Stomach smooth muscle (tissue), 2 donors: ENCODE data around the gene SIGLEC7.

ENCODE experiments used
- H3K27ac ChIP-seq: one replicate; pipeline ENCODE4 v1.7.0; 2013; ENCODE audit warnings: mild to moderate bottlenecking, low read length, inconsistent platforms
- H3K27me3 ChIP-seq, 2 donors: one replicate each; pipeline ENCODE4 v1.7.0; 2013; ENCODE audit warnings: low read length in 2 of 2; ENCODE audit not compliant: insufficient read depth in 2 of 2, control insufficient read depth in 1 of 2
- H3K36me3 ChIP-seq, 2 donors: one replicate each; pipeline ENCODE4 v1.7.0; 2013; ENCODE audit warnings: low read length in 2 of 2; ENCODE audit not compliant: control insufficient read depth in 2 of 2, insufficient read depth in 2 of 2
- H3K4me1 ChIP-seq: one replicate; pipeline ENCODE4 v1.7.0; 2013; ENCODE audit warnings: low read length; ENCODE audit not compliant: control insufficient read depth, insufficient read depth
- H3K4me3 ChIP-seq, 2 donors: one replicate each; pipeline ENCODE4 v1.7.0; 2013; ENCODE audit warnings: low read length in 2 of 2
- H3K9ac ChIP-seq, 2 donors: one replicate each; pipeline ENCODE4 v1.7.0; 2013; ENCODE audit warnings: low read length in 2 of 2, mild to moderate bottlenecking in 1 of 2
- H3K9me3 ChIP-seq, 2 donors: one replicate each; pipeline ENCODE4 v1.7.0; 2013; ENCODE audit warnings: low read length in 2 of 2; ENCODE audit not compliant: control insufficient read depth in 2 of 2
- donor health status: healthy.
- donor health status: Pancreatic carcinoma.

SIGLEC7 gene

DNA sequence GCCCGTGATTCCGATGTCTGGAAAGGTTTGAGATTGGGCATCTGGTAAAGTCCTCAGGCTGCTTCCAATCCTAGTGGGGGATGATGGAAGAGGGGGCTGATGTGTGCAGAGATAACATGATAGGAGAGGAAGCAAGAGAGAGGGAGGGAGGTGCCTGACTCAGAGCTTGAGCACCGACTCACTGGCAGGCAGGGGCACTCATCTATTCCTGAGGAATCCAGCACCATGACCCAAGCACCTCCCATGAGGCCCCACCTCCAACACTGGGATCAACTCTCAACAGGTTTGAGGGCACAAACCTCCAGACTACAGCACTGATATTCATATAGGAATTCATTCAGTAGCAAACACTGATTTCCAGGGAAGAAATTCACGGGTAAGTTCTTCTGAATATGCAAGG lies 23.0 kb upstream of the SIGLEC7 start:
- H3K9ac ChIP-seq: no peak overlapping the region
- no peaks in the 10 kb centered on the region for H3K4me1 ChIP-seq
- H3K4me3 ChIP-seq: no peak overlapping the region
- no peaks in the 10 kb centered on the region for H3K36me3 ChIP-seq
- peaks cover 3 to 17% of the 10 kb centered on the region in 2 donors for H3K27me3 ChIP-seq
- no peaks in the 10 kb centered on the region for H3K9me3 ChIP-seq
- H3K27ac ChIP-seq: no peak overlapping the region

GRCh38 chr19:51119611-51120010 lies 22.5 kb upstream of the SIGLEC7 start:
- H3K27ac ChIP-seq: no peak overlapping the region
- H3K4me3 ChIP-seq: no peak overlapping the region
- no peaks in the 10 kb centered on the region for H3K4me1 ChIP-seq
- H3K27me3 ChIP-seq: peaks cover 3 to 17% of the 10 kb centered on the region in 2 donors
- no peaks in the 10 kb centered on the region for H3K9me3 ChIP-seq
- no peak overlapping the region for H3K9ac ChIP-seq
- no peaks in the 10 kb centered on the region for H3K36me3 ChIP-seq

DNA sequence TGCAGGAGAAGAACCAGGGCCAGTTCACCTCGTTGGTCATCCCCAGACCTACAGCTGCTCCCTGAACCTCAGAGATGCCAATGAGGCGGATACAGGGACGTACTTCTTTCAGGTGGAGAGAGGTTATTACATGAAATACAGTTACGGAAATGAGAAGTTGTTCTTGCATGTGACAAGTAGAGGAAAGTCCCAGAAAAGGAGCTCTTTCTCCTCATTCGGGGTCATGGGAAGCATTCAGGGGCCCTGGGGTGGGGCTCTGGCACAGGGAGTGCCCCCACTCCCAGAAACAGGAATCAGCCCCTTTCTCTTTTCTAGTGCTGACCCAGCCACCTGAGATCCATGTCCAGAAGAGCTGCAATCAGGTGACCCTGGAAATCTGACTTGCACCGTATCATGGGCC lies 21.9 kb upstream of the SIGLEC7 start:
- no peaks in the 10 kb centered on the region for H3K4me1 ChIP-seq
- H3K36me3 ChIP-seq: no peaks in the 10 kb centered on the region
- H3K27me3 ChIP-seq: peaks cover 3 to 17% of the 10 kb centered on the region in 2 donors
- H3K27ac ChIP-seq: no peak overlapping the region
- H3K4me3 ChIP-seq: no peak overlapping the region
- no peak overlapping the region for H3K9ac ChIP-seq
- H3K9me3 ChIP-seq: no peaks in the 10 kb centered on the region

- H3K9me3 ChIP-seq: no peaks in the 10 kb centered on the region
- H3K27ac ChIP-seq: no peak overlapping the region
- no peaks in the 10 kb centered on the region for H3K4me1 ChIP-seq
- peaks cover 3 to 13% of the 10 kb centered on the region in 2 donors for H3K27me3 ChIP-seq
- H3K9ac ChIP-seq: no peak overlapping the region
- no peaks in the 10 kb centered on the region for H3K36me3 ChIP-seq
- H3K4me3 ChIP-seq: no peak overlapping the region
Measured at GRCh38 chr19:51121257-51121656, 20.8 kb upstream of the SIGLEC7 start.

DNA sequence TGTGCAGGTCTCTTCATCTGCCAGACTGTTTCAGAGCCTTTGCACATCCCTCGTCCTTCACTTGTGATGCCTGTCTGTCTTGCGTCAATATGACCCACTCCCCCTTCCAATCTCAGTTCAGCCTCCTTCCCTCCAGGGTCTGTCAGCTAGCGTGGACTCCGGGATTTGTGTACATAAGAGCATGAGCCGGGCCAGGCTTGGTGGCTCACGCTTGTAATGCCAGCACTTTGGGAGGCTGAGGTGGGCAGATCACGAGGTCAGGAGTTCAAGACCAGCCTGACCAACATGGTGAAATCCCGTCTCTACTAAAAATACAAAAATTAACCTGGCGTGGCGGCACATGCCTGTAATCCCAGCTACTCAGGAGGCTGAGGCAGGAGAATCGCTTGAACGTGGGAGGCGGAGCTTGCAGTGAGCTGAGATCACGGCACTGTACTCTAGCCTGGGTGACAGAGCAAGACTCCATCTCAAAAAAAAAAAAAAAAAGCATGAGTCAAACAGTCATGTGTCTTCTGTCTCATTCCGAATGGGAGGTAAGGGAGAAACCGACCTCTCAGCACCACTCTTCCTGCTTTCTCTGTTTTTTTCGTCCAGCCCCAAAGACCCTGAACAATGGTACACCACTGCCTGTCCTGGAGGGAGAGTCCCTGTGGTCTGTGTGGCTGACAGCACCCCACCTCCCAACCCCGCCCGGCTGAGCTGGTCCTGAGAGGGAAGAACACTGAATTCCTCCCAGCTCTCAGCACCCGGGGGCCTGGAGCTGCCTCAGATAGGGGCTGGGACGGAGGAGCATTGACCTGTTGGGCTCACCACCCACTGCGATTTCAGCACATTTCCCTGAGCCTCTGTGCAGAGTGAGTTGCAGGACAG lies 19.8 kb upstream of the SIGLEC7 start:
- Histone ChIP-seq H3K9me3 (no peaks in the 10 kb centered on the region), H3K27me3 (peaks cover 3 to 10% of the 10 kb centered on the region in 2 donors), H3K27ac (no peak overlapping the region), H3K36me3 (no peaks in the 10 kb centered on the region), H3K4me1 (no peaks in the 10 kb centered on the region), H3K4me3 (no peak overlapping the region), H3K9ac (no peak overlapping the region)

DNA sequence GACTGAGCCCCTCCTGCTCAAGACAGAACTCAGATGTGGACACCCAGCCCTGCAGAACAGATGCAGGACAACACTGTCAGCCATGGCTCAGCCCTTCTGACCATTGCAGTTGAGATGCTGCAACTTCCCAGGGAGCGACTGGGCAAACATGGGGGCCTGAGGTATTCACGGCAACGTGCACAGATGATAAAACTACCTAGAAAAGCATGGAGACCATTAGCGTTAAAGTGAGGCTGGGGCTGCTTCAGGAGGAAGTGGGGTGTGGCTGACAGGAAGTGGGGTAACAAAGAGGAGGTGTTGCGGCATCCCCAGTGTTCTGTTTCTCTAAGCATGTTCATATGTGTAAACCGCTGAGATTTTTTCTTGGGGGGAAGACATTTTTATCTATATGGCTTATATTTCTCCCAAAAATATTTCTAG lies 18.7 kb upstream of the SIGLEC7 start:
- H3K9me3 ChIP-seq: no peaks in the 10 kb centered on the region
- no peak overlapping the region for H3K4me3 ChIP-seq
- H3K27ac ChIP-seq: no peak overlapping the region
- H3K9ac ChIP-seq: no peak overlapping the region
- peaks cover 3 to 10% of the 10 kb centered on the region in 2 donors for H3K27me3 ChIP-seq
- no peaks in the 10 kb centered on the region for H3K4me1 ChIP-seq
- H3K36me3 ChIP-seq: no peaks in the 10 kb centered on the region

DNA sequence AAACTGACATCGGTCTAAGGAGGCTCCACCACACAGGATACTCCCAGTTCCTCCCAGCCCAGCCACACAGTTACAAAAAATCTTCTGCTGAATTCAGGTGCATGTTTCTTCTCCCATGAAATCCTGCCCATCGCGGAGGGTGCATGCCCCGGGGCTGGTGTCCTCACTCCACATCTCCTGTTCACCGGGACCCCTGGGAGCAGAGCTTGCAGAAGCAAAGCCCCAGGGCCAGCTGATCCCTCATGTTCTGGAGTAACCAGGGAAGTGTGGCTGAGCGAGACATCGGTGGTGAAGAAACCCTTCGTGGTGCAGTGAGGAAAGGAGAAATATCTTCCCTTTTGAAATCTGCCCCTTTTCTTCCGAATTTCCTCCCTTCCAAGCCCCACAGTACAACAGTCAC lies 18.3 kb upstream of the SIGLEC7 start:
- no peaks in the 10 kb centered on the region for H3K9me3 ChIP-seq
- H3K27me3 ChIP-seq: peaks cover 3 to 13% of the 10 kb centered on the region in 2 donors
- H3K9ac ChIP-seq: no peak overlapping the region
- no peaks in the 10 kb centered on the region for H3K4me1 ChIP-seq
- H3K27ac ChIP-seq: no peak overlapping the region
- no peaks in the 10 kb centered on the region for H3K36me3 ChIP-seq
- H3K4me3 ChIP-seq: no peak overlapping the region

DNA sequence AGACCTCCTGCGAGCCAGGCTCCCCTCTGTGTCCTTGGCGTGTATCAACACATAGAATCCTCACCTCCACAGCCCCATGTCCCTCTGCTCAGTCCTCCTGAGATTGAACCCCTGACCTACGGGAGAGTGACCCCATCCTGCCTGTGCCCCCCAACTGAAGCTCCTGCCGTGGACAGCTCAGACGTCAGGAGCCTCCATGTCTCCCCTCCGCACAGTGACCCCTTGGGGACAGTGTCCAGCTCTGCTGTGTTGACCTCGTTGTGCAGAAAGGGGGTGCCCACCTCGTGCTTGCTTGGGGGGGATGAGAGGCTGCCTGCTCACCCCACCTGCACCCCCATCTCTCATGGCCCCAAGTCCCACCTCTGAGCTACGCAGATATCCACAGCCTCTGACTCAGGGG lies 17.9 kb upstream of the SIGLEC7 start:
- Histone ChIP-seq H3K27me3 (peaks cover 3 to 13% of the 10 kb centered on the region in 2 donors), H3K4me1 (no peaks in the 10 kb centered on the region), H3K27ac (no peak overlapping the region), H3K9me3 (no peaks in the 10 kb centered on the region), H3K9ac (no peak overlapping the region), H3K36me3 (no peaks in the 10 kb centered on the region), H3K4me3 (no peak overlapping the region)

- Histone ChIP-seq H3K27ac (no peak within 1 kb of the TSS), H3K4me3 (no peak within 1 kb of the TSS), H3K4me1 (no peaks in the 10 kb centered on the region), H3K9ac (no peak within 1 kb of the TSS), H3K27me3 (peaks cover 3 to 13% of the 10 kb centered on the region in 2 donors), H3K36me3 (no peaks in the 10 kb centered on the region), H3K9me3 (no peaks in the 10 kb centered on the region)
Measured at GRCh38 chr19:51124729-51125128, 17.4 kb upstream of the SIGLEC7 start, which contains the start of gene SIGLEC9. Gene SIGLEC9, plus strand, starts transcription at chr19:51124906. Its CDS starts 69 bp downstream, at chr19:51124975.

DNA sequence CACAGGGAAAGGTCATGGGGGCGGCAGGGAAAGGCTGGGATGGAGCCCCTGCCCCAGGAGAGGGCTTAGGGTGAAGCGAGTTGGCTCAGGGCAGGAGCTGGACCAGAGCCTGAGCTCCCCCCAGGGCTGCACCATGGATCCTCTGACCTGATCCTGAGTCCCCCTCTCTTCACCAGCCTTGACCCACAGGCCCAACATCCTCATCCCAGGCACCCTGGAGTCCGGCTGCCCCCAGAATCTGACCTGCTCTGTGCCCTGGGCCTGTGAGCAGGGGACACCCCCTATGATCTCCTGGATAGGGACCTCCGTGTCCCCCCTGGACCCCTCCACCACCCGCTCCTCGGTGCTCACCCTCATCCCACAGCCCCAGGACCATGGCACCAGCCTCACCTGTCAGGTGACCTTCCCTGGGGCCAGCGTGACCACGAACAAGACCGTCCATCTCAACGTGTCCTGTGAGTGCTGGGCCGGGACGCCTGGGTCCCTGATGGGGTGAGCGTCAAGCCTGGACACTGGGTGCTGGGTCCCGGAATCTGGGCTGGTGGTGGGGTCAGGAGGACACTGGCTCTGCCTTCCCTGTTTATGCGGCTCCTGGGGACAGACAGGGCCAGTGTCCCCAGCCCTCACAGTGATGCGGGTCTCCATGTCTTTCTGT lies 16.6 kb upstream of the SIGLEC7 start:
- H3K9me3 ChIP-seq: no peaks in the 10 kb centered on the region
- no peaks in the 10 kb centered on the region for H3K4me1 ChIP-seq
- H3K27me3 ChIP-seq: peaks cover 3 to 15% of the 10 kb centered on the region in 2 donors
- no peak overlapping the region for H3K9ac ChIP-seq
- H3K27ac ChIP-seq: no peak overlapping the region
- no peaks in the 10 kb centered on the region for H3K36me3 ChIP-seq
- H3K4me3 ChIP-seq: no peak overlapping the region

- no peak overlapping the region for H3K27ac ChIP-seq
- H3K4me3 ChIP-seq: no peak overlapping the region
- no peaks in the 10 kb centered on the region for H3K36me3 ChIP-seq
- peaks cover 3 to 18% of the 10 kb centered on the region in 2 donors for H3K27me3 ChIP-seq
- no peak overlapping the region for H3K9ac ChIP-seq
- H3K9me3 ChIP-seq: no peaks in the 10 kb centered on the region
- no peaks in the 10 kb centered on the region for H3K4me1 ChIP-seq
Measured at GRCh38 chr19:51127032-51127431, 15.1 kb upstream of the SIGLEC7 start.
